ENCODE results near the gene CALU.

Gene CALU

DNA sequence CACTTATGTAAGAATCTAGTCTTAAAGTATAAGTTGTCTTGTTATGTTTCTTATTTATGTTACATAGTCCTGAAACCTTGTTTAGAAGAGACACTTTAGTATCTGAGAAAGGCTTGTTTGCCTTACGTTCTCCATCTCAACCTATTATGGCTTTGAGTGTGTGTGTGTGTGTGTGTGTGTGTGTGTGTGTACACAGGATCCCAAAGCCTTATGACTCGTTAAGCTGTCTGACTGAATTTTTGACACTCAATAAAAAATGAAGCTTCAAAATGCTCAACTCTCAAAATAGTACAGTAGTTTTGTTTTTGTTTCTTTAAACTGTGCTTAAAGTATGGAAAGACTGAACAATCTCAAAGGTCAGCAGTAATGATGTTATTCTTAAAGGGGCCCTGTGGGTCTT, 18.0 kb downstream of the CALU start:
- no peaks in the 10 kb centered on the region for H3K27me3 ChIP-seq (ENCODE audit: insufficient read depth, low read length, poor library complexity)

DNA sequence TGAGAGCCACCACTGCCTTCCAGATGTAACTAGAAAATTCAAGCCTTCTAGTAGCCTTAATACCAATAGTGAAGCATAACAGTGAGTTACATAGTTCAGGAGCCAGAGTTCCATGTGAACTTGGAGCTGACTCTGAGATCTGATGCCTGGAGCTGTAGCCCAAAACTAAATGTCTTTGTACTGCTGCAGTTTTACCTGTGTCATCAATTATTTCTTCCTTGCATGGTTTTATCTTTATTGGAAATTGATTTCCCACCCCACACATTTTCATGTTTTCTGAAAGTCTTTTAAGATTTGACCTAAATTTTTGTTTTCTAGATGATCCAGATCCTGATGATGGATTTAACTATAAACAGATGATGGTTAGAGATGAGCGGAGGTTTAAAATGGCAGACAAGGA, 19.4 kb downstream of the CALU start:
- Histone ChIP-seq H3K36me3 (ENCODE audit: insufficient read depth, low read length) (peaks cover 88% of the 10 kb centered on the region), H3K79me2 (ENCODE audit: insufficient read depth, low read length) (peaks cover 11% of the 10 kb centered on the region; the same call in 1 of the 2 replicates)

More for the DNA sequence above, 18.0 kb downstream of the CALU start:
- no peak overlapping the region for H3K4me2 ChIP-seq (ENCODE audit: insufficient read depth, low read length)
- no peak overlapping the region for H3K27ac ChIP-seq (ENCODE audit: low read length)
- H3K79me2 ChIP-seq (ENCODE audit: insufficient read depth, low read length): peaks cover 16% of the 10 kb centered on the region
- peaks cover 91% of the 10 kb centered on the region for H3K36me3 ChIP-seq (ENCODE audit: insufficient read depth, low read length)
- DNase-seq (no peak), ATAC-seq (ENCODE audit: insufficient read depth, low read depth) (no peak)
- H2AFZ ChIP-seq (ENCODE audit: low read depth, low read length): no peak overlapping the region
- H3K9me3 ChIP-seq (ENCODE audit: insufficient read depth, low read length, severe bottlenecking): no peaks in the 10 kb centered on the region
- H3K4me3 ChIP-seq (ENCODE audit: low read depth in 1 of 2, low read length in 2 of 2): no peak overlapping the region
- TF ChIP-seq, protein P1, sequence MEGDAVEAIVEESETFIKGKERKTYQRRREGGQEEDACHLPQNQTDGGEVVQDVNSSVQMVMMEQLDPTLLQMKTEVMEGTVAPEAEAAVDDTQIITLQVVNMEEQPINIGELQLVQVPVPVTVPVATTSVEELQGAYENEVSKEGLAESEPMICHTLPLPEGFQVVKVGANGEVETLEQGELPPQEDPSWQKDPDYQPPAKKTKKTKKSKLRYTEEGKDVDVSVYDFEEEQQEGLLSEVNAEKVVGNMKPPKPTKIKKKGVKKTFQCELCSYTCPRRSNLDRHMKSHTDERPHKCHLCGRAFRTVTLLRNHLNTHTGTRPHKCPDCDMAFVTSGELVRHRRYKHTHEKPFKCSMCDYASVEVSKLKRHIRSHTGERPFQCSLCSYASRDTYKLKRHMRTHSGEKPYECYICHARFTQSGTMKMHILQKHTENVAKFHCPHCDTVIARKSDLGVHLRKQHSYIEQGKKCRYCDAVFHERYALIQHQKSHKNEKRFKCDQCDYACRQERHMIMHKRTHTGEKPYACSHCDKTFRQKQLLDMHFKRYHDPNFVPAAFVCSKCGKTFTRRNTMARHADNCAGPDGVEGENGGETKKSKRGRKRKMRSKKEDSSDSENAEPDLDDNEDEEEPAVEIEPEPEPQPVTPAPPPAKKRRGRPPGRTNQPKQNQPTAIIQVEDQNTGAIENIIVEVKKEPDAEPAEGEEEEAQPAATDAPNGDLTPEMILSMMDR (IDR thresholded peaks at IDR 0.05; ENCODE audit: borderline replicate concordance, extremely low read depth, low read length, poor library complexity, severe bottlenecking): no peak
- no peaks in the 10 kb centered on the region for H4K20me1 ChIP-seq (ENCODE audit: insufficient read depth, low read length)
- H3K4me1 ChIP-seq (ENCODE audit: insufficient read depth, low read length): no peaks in the 10 kb centered on the region
- no peak overlapping the region for H3K9ac ChIP-seq (ENCODE audit: low read depth, low read length)

DNA sequence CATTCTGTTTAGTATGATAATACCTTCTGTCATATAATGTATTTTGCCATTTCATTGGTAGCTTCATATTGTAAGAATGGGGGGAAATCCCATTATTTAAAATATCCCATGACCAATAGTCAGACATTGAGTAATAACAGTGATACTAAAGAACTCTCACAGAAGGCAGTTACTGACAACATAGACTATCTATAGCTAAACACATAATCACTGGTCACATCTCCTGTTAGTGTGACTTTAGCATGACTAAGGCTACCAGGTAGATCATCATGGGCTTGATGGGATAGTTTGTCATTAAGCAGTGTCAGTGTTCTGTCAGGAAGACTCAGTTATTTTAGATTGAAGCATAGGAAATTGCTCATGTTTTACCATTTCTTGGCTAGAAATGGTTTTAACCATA, 20.1 kb downstream of the CALU start:
- Histone ChIP-seq H3K79me2 (ENCODE audit: insufficient read depth, low read length) (0 out of 2 replicates have a peak, but pooled peaks cover 7% of the 10 kb centered on the region), H3K27me3 (ENCODE audit: insufficient read depth, low read length, poor library complexity) (no peaks in the 10 kb centered on the region), H3K36me3 (ENCODE audit: insufficient read depth, low read length) (peaks cover 88% of the 10 kb centered on the region), H3K4me3 (ENCODE audit: low read depth in 1 of 2, low read length in 2 of 2) (no peak overlapping the region), H4K20me1 (ENCODE audit: insufficient read depth, low read length) (no peaks in the 10 kb centered on the region), H3K9ac (ENCODE audit: low read depth, low read length) (no peak overlapping the region), H3K4me1 (ENCODE audit: insufficient read depth, low read length) (no peaks in the 10 kb centered on the region), H3K9me3 (ENCODE audit: insufficient read depth, low read length, severe bottlenecking) (no peaks in the 10 kb centered on the region), H2AFZ (ENCODE audit: low read depth, low read length) (no peak overlapping the region), H3K27ac (ENCODE audit: low read length) (no peak overlapping the region), H3K4me2 (ENCODE audit: insufficient read depth, low read length) (no peak overlapping the region)
- TF ChIP-seq EZH2 (IDR thresholded peaks at IDR 0.05; ENCODE audit: borderline replicate concordance, low read depth, low read length, severe bottlenecking): no peak
- TF ChIP-seq, protein P1 (IDR thresholded peaks at IDR 0.05; ENCODE audit: borderline replicate concordance, extremely low read depth, low read length, poor library complexity, severe bottlenecking): no peak
- ATAC-seq (ENCODE audit: insufficient read depth, low read depth) (no peak), DNase-seq (no peak)

More for the DNA sequence above, 19.4 kb downstream of the CALU start:
- Histone ChIP-seq H3K4me3 (ENCODE audit: low read depth in 1 of 2, low read length in 2 of 2) (no peak overlapping the region), H3K27me3 (ENCODE audit: insufficient read depth, low read length, poor library complexity) (no peaks in the 10 kb centered on the region), H3K4me2 (ENCODE audit: insufficient read depth, low read length) (no peak overlapping the region), H3K4me1 (ENCODE audit: insufficient read depth, low read length) (no peaks in the 10 kb centered on the region), H2AFZ (ENCODE audit: low read depth, low read length) (no peak overlapping the region), H3K27ac (ENCODE audit: low read length) (no peak overlapping the region), H4K20me1 (ENCODE audit: insufficient read depth, low read length) (no peaks in the 10 kb centered on the region), H3K9me3 (ENCODE audit: insufficient read depth, low read length, severe bottlenecking) (no peaks in the 10 kb centered on the region), H3K9ac (ENCODE audit: low read depth, low read length) (no peak overlapping the region)
- no peak for TF ChIP-seq EZH2 (IDR thresholded peaks at IDR 0.05; ENCODE audit: borderline replicate concordance, low read depth, low read length, severe bottlenecking)
- TF ChIP-seq, protein P1 (IDR thresholded peaks at IDR 0.05; ENCODE audit: borderline replicate concordance, extremely low read depth, low read length, poor library complexity, severe bottlenecking): no peak
- no peak for ATAC-seq (ENCODE audit: insufficient read depth, low read depth)
- DNase-seq: no peak

DNA sequence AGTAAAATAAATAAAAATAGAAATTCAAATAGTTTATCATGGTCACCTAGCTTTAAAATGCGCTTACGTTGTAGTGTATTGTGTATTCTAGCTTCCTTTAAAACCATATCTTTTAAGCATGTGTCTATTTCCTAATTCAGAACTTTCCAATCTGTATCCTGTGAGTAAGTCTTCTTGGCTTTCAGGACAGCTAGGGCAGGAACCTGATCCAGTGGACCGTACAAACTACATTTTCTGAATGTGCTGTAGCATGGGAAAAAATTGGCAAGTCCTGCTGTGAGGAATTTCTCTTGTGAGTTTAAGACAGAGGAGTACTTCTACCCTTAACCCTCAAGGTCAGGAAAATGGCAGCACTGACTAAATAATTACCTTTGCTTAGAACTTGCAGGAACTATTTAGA, 24.4 kb downstream of the CALU start:
- H3K27me3 ChIP-seq (ENCODE audit: insufficient read depth, low read length, poor library complexity): no peaks in the 10 kb centered on the region
- no peak for DNase-seq
- H3K9ac ChIP-seq (ENCODE audit: low read depth, low read length): no peak overlapping the region
- H3K9me3 ChIP-seq (ENCODE audit: insufficient read depth, low read length, severe bottlenecking): no peaks in the 10 kb centered on the region
- H3K4me1 ChIP-seq (ENCODE audit: insufficient read depth, low read length): no peaks in the 10 kb centered on the region
- no peak overlapping the region for H2AFZ ChIP-seq (ENCODE audit: low read depth, low read length)
- peaks cover 78% of the 10 kb centered on the region for H3K36me3 ChIP-seq (ENCODE audit: insufficient read depth, low read length)
- ATAC-seq (ENCODE audit: insufficient read depth, low read depth): no peak
- H3K4me3 ChIP-seq (ENCODE audit: low read depth in 1 of 2, low read length in 2 of 2): no peak overlapping the region
- no peak overlapping the region for H3K27ac ChIP-seq (ENCODE audit: low read length)
- TF ChIP-seq, protein P1 (IDR thresholded peaks at IDR 0.05; ENCODE audit: borderline replicate concordance, extremely low read depth, low read length, poor library complexity, severe bottlenecking): no peak
- TF ChIP-seq EZH2 (IDR thresholded peaks at IDR 0.05; ENCODE audit: borderline replicate concordance, low read depth, low read length, severe bottlenecking): no peak
- no peaks in the 10 kb centered on the region for H4K20me1 ChIP-seq (ENCODE audit: insufficient read depth, low read length)
- H3K79me2 ChIP-seq (ENCODE audit: insufficient read depth, low read length): no peaks in the 10 kb centered on the region
- no peak overlapping the region for H3K4me2 ChIP-seq (ENCODE audit: insufficient read depth, low read length)
